ENCODE measurements around the gene MAPKAP1.

Gene MAPKAP1

GRCh38 chr9:125549465-125549871 is 157.5 kb downstream of the MAPKAP1 start:
- Histone ChIP-seq H3K4me3 (no peak overlapping the region), H3K36me3 (peaks cover 0 to 84% (median 45%) of the 10 kb centered on the region in 11 experiments; a peak in 19 of 22 replicates), H3K4me1 (no peaks in the 10 kb centered on the region), H3K4me2 (no peak overlapping the region), H3K9me3 (replicated peaks in 1 of 11) (no peaks in the 10 kb centered on the region), H3K27ac (no peak overlapping the region), H3K9ac (no peak overlapping the region), H4K20me1 (peaks cover 0 to 25% (median 4%) of the 10 kb centered on the region in 11 experiments; a peak in 8 of 22 replicates), H3K27me3 (no peaks in the 10 kb centered on the region)
- no peak for TF ChIP-seq Cebpa-rat (IDR thresholded peaks at IDR 0.05)

DNA sequence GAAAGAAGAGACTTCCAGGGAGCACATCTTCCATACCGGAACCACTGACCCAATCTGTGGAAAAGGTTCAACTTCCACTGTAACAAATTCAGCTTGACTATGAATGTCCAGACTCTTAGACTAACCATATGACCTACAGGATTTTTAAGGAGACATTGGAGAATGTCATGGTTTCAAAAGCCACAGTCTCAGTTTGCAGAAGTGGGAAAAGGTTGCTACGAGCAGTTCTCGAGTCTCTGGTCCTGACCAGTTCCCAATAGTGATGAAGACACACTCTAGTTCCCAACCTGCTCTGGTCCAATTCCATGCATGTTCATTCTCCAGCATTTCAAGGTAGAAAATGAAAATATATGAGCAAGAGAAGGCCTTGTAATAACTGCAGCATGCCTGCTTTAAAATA is 158.0 kb downstream of the MAPKAP1 start:
- peaks cover 0 to 84% (median 40%) of the 10 kb centered on the region in 11 experiments; a peak in 19 of 22 replicates for H3K36me3 ChIP-seq
- H4K20me1 ChIP-seq = peaks cover 0 to 25% (median 0%) of the 10 kb centered on the region in 11 experiments; a peak in 8 of 22 replicates
- H3K9ac ChIP-seq = no peak overlapping the region
- H3K4me1 ChIP-seq = no peaks in the 10 kb centered on the region
- no peaks in the 10 kb centered on the region for H3K9me3 ChIP-seq (replicated peaks in 1 of 11)
- H3K27ac ChIP-seq = no peak overlapping the region
- TF ChIP-seq Cebpa-rat (IDR thresholded peaks at IDR 0.05) = no peak
- no peak overlapping the region for H3K4me3 ChIP-seq
- H3K4me2 ChIP-seq = no peak overlapping the region
- no peaks in the 10 kb centered on the region for H3K27me3 ChIP-seq

GRCh38 chr9:125548141-125548540 is 158.9 kb downstream of the MAPKAP1 start:
- H3K4me3 ChIP-seq = no peak overlapping the region
- no peak for TF ChIP-seq Cebpa-rat (IDR thresholded peaks at IDR 0.05)
- H3K9ac ChIP-seq = no peak overlapping the region
- H3K4me1 ChIP-seq = no peaks in the 10 kb centered on the region
- H3K36me3 ChIP-seq = peaks cover 0 to 84% (median 33%) of the 10 kb centered on the region in 11 experiments; a peak in 20 of 22 replicates
- peaks cover 0 to 25% (median 0%) of the 10 kb centered on the region in 11 experiments; a peak in 8 of 22 replicates for H4K20me1 ChIP-seq
- H3K27ac ChIP-seq = no peak overlapping the region
- no peak overlapping the region for H3K4me2 ChIP-seq
- H3K27me3 ChIP-seq = no peaks in the 10 kb centered on the region
- no peaks in the 10 kb centered on the region for H3K9me3 ChIP-seq (replicated peaks in 1 of 11)

GRCh38 chr9:125547368-125547767 is 159.6 kb downstream of the MAPKAP1 start:
- H3K36me3 ChIP-seq = peaks cover 6 to 82% (median 34%) of the 10 kb centered on the region in 11 experiments; a peak in 20 of 22 replicates
- H3K9me3 ChIP-seq (replicated peaks in 1 of 11) = no peaks in the 10 kb centered on the region
- no peaks in the 10 kb centered on the region for H3K27me3 ChIP-seq
- no peak overlapping the region for H3K4me2 ChIP-seq
- H4K20me1 ChIP-seq = peaks cover 0 to 25% (median 0%) of the 10 kb centered on the region in 11 experiments; a peak in 8 of 22 replicates
- TF ChIP-seq Cebpa-rat (IDR thresholded peaks at IDR 0.05) = no peak
- no peaks in the 10 kb centered on the region for H3K4me1 ChIP-seq
- H3K4me3 ChIP-seq = no peak overlapping the region
- no peak overlapping the region for H3K27ac ChIP-seq
- no peak overlapping the region for H3K9ac ChIP-seq

DNA sequence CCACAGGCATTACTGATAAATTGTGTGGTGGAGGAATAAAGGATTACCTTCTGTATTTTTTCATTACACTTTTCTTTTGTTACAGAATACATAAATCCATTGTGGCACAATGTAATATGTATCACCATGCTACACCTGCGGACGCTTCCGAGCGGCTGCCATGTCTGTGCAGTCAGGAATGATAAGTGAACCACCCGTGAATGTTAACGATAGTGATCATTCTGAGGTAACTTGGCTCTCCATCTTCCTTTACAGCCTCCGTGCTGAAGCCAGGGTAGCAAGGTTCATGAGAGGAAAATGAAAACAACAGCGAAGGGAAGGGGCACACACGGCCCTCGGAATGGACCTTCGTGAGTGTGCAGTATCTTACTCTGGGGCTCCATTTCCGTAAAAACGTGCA is 161.2 kb downstream of the MAPKAP1 start:
- Histone ChIP-seq H3K9ac (no peak overlapping the region), H3K27ac (no peak overlapping the region), H3K27me3 (no peaks in the 10 kb centered on the region), H3K36me3 (peaks cover 17 to 86% (median 46%) of the 10 kb centered on the region in 11 experiments), H4K20me1 (peaks cover 0 to 15% (median 0%) of the 10 kb centered on the region in 11 experiments; a peak in 8 of 22 replicates), H3K9me3 (replicated peaks in 1 of 11) (no peaks in the 10 kb centered on the region), H3K4me2 (no peak overlapping the region), H3K4me1 (no peaks in the 10 kb centered on the region), H3K4me3 (no peak overlapping the region)
- no peak for TF ChIP-seq Cebpa-rat (IDR thresholded peaks at IDR 0.05)

- Histone ChIP-seq H3K27ac (no peak overlapping the region), H3K9ac (no peak overlapping the region)
- TF ChIP-seq Cebpa-rat (IDR thresholded peaks at IDR 0.05) = no peak
Measured at GRCh38 chr9:125544988-125545651, 161.9 kb downstream of the MAPKAP1 start.

GRCh38 chr9:125544484-125544883 is 162.5 kb downstream of the MAPKAP1 start:
- Histone ChIP-seq H3K9ac (no peak overlapping the region), H3K36me3 (peaks cover 27 to 91% (median 49%) of the 10 kb centered on the region in 11 experiments), H3K4me3 (no peak overlapping the region), H3K27ac (no peak overlapping the region), H3K4me1 (no peaks in the 10 kb centered on the region), H3K9me3 (replicated peaks in 1 of 11) (no peaks in the 10 kb centered on the region), H4K20me1 (peaks cover 0 to 8% (median 0%) of the 10 kb centered on the region in 11 experiments; a peak in 7 of 22 replicates), H3K27me3 (no peaks in the 10 kb centered on the region), H3K4me2 (no peak overlapping the region)
- no peak for TF ChIP-seq Cebpa-rat (IDR thresholded peaks at IDR 0.05)

More at GRCh38 chr9:125544988-125545651, 161.9 kb downstream of the MAPKAP1 start:
- Histone ChIP-seq H3K27me3 (no peaks in the 10 kb centered on the region), H4K20me1 (peaks cover 0 to 13% (median 0%) of the 10 kb centered on the region in 11 experiments; a peak in 8 of 22 replicates), H3K4me2 (no peak overlapping the region), H3K36me3 (peaks cover 24 to 91% (median 49%) of the 10 kb centered on the region in 11 experiments), H3K4me3 (no peak overlapping the region), H3K9me3 (replicated peaks in 1 of 11) (no peaks in the 10 kb centered on the region), H3K4me1 (no peaks in the 10 kb centered on the region)

DNA sequence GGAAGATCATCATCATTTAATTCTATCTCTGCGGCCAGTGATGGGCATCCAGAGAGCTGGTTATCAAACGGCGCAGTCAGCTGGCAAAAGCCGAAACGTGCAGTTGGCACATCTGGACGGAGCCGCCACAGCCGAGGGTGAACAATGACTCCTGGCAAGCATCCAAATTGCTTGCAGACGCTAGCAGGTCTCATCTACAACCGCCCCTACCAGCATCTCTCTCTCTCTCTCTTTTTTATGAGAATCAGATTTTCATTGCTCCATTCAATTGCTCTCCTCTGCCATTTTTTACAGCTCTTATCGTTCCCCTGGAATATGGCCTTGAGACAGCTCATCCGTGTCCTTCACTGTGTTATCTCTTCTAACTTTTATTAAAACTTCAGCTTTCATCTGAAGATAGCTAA is 165.2 kb downstream of the MAPKAP1 start:
- no peaks in the 10 kb centered on the region for H3K4me1 ChIP-seq
- H3K4me2 ChIP-seq = no peak overlapping the region
- H4K20me1 ChIP-seq = peaks cover 0 to 2% (median 0%) of the 10 kb centered on the region in 11 experiments; a peak in 3 of 22 replicates
- H3K9ac ChIP-seq = no peak overlapping the region
- no peak for TF ChIP-seq Cebpa-rat (IDR thresholded peaks at IDR 0.05)
- no peak overlapping the region for H3K27ac ChIP-seq
- H3K36me3 ChIP-seq = peaks cover 33 to 96% (median 53%) of the 10 kb centered on the region in 11 experiments
- no peaks in the 10 kb centered on the region for H3K27me3 ChIP-seq
- H3K9me3 ChIP-seq (replicated peaks in 1 of 11) = no peaks in the 10 kb centered on the region
- no peak overlapping the region for H3K4me3 ChIP-seq

DNA sequence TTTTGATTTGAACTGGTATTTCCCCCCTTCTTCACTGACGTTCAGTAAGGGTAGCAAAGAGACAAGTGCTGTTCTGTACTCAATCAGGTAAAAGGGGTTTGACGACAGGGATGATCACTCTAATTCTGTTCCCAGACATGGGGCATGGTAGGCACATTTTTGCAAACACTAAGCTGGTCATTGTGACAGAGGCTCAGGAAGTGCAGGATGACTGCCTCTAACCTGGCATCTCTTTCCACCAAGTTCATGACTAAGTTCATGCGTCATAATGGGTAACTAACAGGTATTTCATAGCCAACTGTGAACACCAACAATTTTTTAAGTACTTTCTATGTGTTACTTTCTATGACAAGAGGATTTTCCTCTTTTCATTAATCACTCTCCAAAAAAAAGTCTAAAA is 166.5 kb downstream of the MAPKAP1 start:
- Histone ChIP-seq H4K20me1 (peaks cover 0 to 3% (median 0%) of the 10 kb centered on the region in 11 experiments; a peak in 1 of 22 replicates), H3K27ac (no peak overlapping the region), H3K4me2 (no peak overlapping the region), H3K4me1 (peaks cover 0 to 11% (median 8%) of the 10 kb centered on the region in 10 experiments; a peak in 14 of 20 replicates), H3K9me3 (replicated peaks in 1 of 11) (no peaks in the 10 kb centered on the region), H3K4me3 (no peak overlapping the region), H3K36me3 (peaks cover 25 to 95% (median 42%) of the 10 kb centered on the region in 11 experiments), H3K27me3 (no peaks in the 10 kb centered on the region), H3K9ac (no peak overlapping the region)
- TF ChIP-seq Cebpa-rat (IDR thresholded peaks at IDR 0.05) = no peak
